Measurements from ENCODE around the gene ZNF652.
"Not testable (repeated sequence)": the region's sequence is repeated elsewhere in the genome, so short reads cannot be mapped to it uniquely, and the experiment has no call there.

ZNF652 gene

GRCh38 chr17:49261540-49261939 lies 100.5 kb downstream of the ZNF652 start:
- DNase-seq (ENCODE audit: low spot score): not testable (repeated sequence)

GRCh38 chr17:49260817-49261291 lies 101.2 kb downstream of the ZNF652 start:
- no peak for DNase-seq (ENCODE audit: low spot score)

- peak; percentile 43 for DNase-seq (ENCODE audit: low spot score)
Measured at GRCh38 chr17:49260011-49260816, 101.8 kb downstream of the ZNF652 start.

GRCh38 chr17:49259663-49260010 lies 102.4 kb downstream of the ZNF652 start:
- no peak for DNase-seq (ENCODE audit: low spot score)

- no peak for DNase-seq (ENCODE audit: low spot score)
Measured at GRCh38 chr17:49258394-49258793, 103.7 kb downstream of the ZNF652 start.

GRCh38 chr17:49255125-49255524 lies 106.9 kb downstream of the ZNF652 start:
- no peak for DNase-seq (ENCODE audit: low spot score)

GRCh38 chr17:49254066-49254465 lies 108.0 kb downstream of the ZNF652 start:
- DNase-seq (ENCODE audit: low spot score): no peak

GRCh38 chr17:49252148-49252695 lies 109.8 kb downstream of the ZNF652 start:
- no peak for DNase-seq (ENCODE audit: low spot score)

GRCh38 chr17:49249890-49250522 lies 112.0 kb downstream of the ZNF652 start:
- no peak for DNase-seq (ENCODE audit: low spot score)

- peak; percentile 62 for DNase-seq (ENCODE audit: low spot score)
Measured at GRCh38 chr17:49249292-49249794, 112.7 kb downstream of the ZNF652 start.

- no peak for DNase-seq (ENCODE audit: low spot score)
Measured at GRCh38 chr17:49247944-49248343, 114.1 kb downstream of the ZNF652 start.

GRCh38 chr17:49244839-49245238 lies 117.2 kb downstream of the ZNF652 start:
- no peak for DNase-seq (ENCODE audit: low spot score)

Data from LoVo (cell line).